Ascending aorta (tissue), 2 donors: ENCODE data around the gene SPRR4. TPM values are rescaled to one million over a fixed set of nuclear protein-coding genes. Genes with fewer than 3 reads are reported as not detected.

Source experiments
- DNase-seq, 2 donors: peaks; one replicate each; pipeline ENCODE4 v3.0.0-alpha.2; 2019; ENCODE audit warnings: low spot score in 2 of 2
- H3K27ac ChIP-seq, 2 donors: fragments of 200-600 bp; sonication (generic); one replicate each; pipeline ENCODE4 v1.5.1; 2016 to 2017; ENCODE audit warnings: mild to moderate bottlenecking in 1 of 2
- H3K27me3 ChIP-seq: fragments of 200-600 bp; sonication (generic); one replicate; pipeline ENCODE4 v1.5.1; 2017
- H3K36me3 ChIP-seq, 2 donors: fragments of 200-600 bp; sonication (generic); one replicate each; pipeline ENCODE4 v1.5.1; 2016
- H3K4me1 ChIP-seq, 2 donors: fragments of 200-600 bp; sonication (generic); one replicate each; pipeline ENCODE4 v1.5.1; 2016 to 2017; ENCODE audit warnings: mild to moderate bottlenecking in 1 of 2
- H3K4me3 ChIP-seq, 2 donors: fragments of 200-600 bp; sonication (generic); one replicate each; pipeline ENCODE4 v1.5.1; 2016 to 2017; ENCODE audit warnings: mild to moderate bottlenecking in 1 of 2
- H3K9me3 ChIP-seq, 2 donors: fragments of 200-600 bp; sonication (generic); one replicate each; pipeline ENCODE4 v1.5.1; 2016
- intact Hi-C: fragments of 100-400 bp; cut with DNase I; formaldehyde crosslinking; loops from one replicate; pipeline ENCODE4 v1.15.1; 2023
- total RNA-seq: library from RNA; depleted of rRNA; stranded (reverse); fragments of >200 nt; gene quantifications from one replicate; pipeline ENCODE4 v1.1.0, GENCODE V29; 2016
- TF ChIP-seq, protein P1 (sequence below), 3 experiments: fragments of 200-600 bp in 2 of 3; fragments of 450-650 bp in 1 of 3; sonication (generic) in 2 of 3; IDR thresholded peaks; one replicate each; pipeline ENCODE4 v1.5.1; 2016 to 2019; ENCODE audit warnings: antibody characterized with exemption in 3 of 3, mild to moderate bottlenecking in 1 of 3, moderate library complexity in 1 of 3

The SPRR4 gene
- total RNA-seq, 1 donor from 2014 or later, result not detected

DNA sequence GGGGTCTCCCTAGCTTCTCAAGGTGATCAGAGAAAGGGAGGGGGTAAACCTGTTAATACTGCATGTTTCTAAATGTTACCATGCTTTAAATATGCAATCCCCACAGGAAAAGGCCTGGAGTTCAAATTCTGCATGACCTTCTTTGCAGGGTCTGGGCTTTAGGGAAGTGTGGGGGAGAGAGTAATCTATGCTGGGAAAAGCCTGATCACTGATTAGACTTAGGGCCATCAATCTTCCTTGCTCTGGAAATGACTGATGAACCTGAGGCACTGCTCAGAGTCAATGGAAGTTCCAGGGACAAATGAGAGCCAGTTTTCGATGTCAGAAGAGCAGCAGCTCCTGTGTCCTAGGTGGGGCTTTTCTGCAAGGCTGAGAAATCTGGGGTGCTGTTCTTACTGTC lies 10.2 kb downstream of the SPRR4 start:
- no peaks in the 10 kb centered on the region for H3K4me1 ChIP-seq
- DNase-seq, result no peak
- H3K27me3 ChIP-seq, result no peaks in the 10 kb centered on the region
- H3K27ac ChIP-seq, result no peak overlapping the region
- intact Hi-C loops, result no loop called here
- H3K9me3 ChIP-seq, result no peaks in the 10 kb centered on the region
- no peak overlapping the region for H3K4me3 ChIP-seq
- TF ChIP-seq, protein P1, sequence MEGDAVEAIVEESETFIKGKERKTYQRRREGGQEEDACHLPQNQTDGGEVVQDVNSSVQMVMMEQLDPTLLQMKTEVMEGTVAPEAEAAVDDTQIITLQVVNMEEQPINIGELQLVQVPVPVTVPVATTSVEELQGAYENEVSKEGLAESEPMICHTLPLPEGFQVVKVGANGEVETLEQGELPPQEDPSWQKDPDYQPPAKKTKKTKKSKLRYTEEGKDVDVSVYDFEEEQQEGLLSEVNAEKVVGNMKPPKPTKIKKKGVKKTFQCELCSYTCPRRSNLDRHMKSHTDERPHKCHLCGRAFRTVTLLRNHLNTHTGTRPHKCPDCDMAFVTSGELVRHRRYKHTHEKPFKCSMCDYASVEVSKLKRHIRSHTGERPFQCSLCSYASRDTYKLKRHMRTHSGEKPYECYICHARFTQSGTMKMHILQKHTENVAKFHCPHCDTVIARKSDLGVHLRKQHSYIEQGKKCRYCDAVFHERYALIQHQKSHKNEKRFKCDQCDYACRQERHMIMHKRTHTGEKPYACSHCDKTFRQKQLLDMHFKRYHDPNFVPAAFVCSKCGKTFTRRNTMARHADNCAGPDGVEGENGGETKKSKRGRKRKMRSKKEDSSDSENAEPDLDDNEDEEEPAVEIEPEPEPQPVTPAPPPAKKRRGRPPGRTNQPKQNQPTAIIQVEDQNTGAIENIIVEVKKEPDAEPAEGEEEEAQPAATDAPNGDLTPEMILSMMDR (IDR thresholded peaks at IDR 0.05), result no peak
- no peaks in the 10 kb centered on the region for H3K36me3 ChIP-seq

DNA sequence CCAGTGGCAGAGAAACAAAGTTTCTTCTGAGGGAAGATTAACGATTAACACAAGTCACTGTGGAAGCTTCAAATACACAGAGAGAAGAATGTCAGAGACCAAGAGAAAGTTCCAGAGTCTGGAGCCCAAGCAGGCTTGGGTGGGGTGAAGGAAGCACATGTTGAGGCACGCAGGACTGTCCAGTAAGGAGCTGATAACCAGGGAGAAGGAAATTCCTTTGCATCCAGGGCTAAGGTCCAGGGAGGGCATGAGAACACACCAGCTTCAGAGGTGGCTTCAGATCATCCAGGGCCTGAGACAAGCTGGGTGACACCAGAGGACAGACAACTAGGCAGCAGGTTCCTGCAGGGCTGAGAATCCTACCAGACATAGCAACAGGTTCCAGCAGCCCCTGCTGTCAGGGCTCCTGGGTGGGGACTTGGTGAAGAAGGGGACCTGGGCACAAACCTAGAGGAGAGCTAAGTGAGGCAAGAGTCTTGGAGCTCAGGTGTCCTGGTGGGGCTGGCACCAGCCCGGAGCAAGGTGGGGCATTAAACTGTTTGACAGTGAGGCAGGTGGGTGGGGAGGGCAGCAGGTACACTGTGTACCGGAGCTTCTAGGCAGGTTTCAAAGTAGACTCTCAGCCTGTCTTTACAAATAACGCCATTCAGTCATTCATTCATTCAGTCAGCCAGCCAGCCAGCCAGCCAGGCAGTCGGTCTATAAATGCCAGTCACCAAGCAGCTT lies 10.9 kb downstream of the SPRR4 start:
- Histone ChIP-seq H3K4me1 (no peaks in the 10 kb centered on the region), H3K27ac (no peak overlapping the region), H3K36me3 (no peaks in the 10 kb centered on the region), H3K4me3 (no peak overlapping the region), H3K9me3 (no peaks in the 10 kb centered on the region), H3K27me3 (no peaks in the 10 kb centered on the region)
- no peak for DNase-seq
- TF ChIP-seq, protein P1 (IDR thresholded peaks at IDR 0.05), result no peak
- intact Hi-C loops, result no loop called here

DNA sequence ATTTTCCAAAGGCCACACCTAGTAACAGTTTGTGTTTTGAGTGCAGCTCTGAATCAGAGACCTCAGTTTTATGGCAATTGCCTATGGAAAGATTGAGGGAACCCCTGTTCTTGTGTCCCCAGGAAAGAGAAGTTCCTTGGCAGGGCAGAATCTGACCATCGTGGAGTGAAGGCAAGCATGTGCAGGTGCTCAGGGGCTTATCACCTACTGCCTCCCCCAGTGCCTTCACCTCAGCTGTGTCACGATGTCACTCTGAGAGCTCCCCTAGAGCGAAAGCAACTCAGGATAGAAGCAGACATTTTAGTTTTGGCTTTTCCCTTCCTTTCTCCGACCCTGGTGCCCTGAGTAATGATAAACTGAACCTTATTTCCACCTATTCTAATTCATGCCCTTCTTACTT lies 11.6 kb downstream of the SPRR4 start:
- no peak for DNase-seq
- TF ChIP-seq, protein P1 (IDR thresholded peaks at IDR 0.05), result no peak

DNA sequence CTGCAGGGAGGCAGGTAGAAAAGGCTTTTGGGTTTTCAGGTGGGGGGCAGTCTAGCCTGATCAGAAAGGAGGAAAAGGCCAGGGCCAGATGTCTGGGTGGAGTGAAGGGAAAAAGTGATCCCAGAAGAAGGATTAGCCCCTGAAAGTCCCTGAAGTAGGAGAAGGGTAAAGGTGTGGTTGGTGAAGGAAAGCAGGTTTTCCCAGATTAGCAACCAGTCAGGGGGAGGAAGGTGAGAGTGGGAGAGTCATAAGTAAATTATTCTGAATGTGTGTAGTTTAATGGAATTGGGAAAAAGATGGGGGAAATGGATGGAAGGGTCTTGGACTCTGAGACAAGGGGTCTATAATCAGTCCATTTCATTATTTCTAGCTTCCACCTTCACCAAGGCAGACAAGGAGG lies 12.8 kb downstream of the SPRR4 start:
- no peak for DNase-seq
- intact Hi-C loops, result no loop called here

More for the DNA sequence above, 11.6 kb downstream of the SPRR4 start:
- Histone ChIP-seq H3K4me1 (no peaks in the 10 kb centered on the region), H3K4me3 (no peak overlapping the region), H3K27me3 (no peaks in the 10 kb centered on the region), H3K9me3 (no peaks in the 10 kb centered on the region), H3K36me3 (no peaks in the 10 kb centered on the region), H3K27ac (no peak overlapping the region)
- intact Hi-C loops, result no loop called here

DNA sequence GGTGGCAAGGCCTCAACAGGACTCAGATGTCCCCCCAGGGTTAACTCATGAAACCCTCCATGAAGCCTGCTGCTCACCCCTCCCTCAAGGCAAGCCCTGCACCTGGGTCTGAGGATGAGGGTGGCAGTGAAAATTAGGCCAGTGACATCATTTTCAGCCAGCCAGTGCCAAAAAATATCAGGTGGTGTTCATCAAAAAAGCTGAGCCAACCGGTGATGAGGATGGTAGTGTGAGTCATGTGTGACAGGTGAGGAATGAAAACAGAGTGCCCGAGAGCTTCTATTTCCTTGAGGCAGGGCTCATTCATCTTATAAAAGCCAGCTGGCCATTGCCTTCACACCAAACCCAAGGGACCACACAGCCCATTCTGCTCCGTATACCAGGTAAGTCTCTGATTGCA lies 13.3 kb downstream of the SPRR4 start, which contains the start of gene SPRR1A:
SPRR1A (plus strand) TSS at position 339 of the 400 bp plus-strand sequence. CDS start 1,150 bp downstream, outside the sequence.
- no peak within 1 kb of the TSS for H3K27ac ChIP-seq
- H3K27me3 ChIP-seq, result no peaks in the 10 kb centered on the region
- TF ChIP-seq, protein P1 (IDR thresholded peaks at IDR 0.05), result no peak
- no peaks in the 10 kb centered on the region for H3K9me3 ChIP-seq
- no peaks in the 10 kb centered on the region for H3K4me1 ChIP-seq
- intact Hi-C loops, result no loop called here
- no peak within 1 kb of the TSS for H3K4me3 ChIP-seq
- no peaks in the 10 kb centered on the region for H3K36me3 ChIP-seq
- DNase-seq, result no peak

More for the DNA sequence above, 12.8 kb downstream of the SPRR4 start:
- no peak overlapping the region for H3K4me3 ChIP-seq
- no peaks in the 10 kb centered on the region for H3K9me3 ChIP-seq
- H3K36me3 ChIP-seq, result no peaks in the 10 kb centered on the region
- no peaks in the 10 kb centered on the region for H3K4me1 ChIP-seq
- H3K27ac ChIP-seq, result no peak overlapping the region
- no peaks in the 10 kb centered on the region for H3K27me3 ChIP-seq
- TF ChIP-seq, protein P1 (IDR thresholded peaks at IDR 0.05), result no peak
